Measurements from ENCODE around the gene EGF.

- TF ChIP-seq CTCF (IDR thresholded peaks at IDR 0.05) (no peak), POLR2A (IDR thresholded peaks at IDR 0.05) (no peak)
Observed at GRCh38 chr4:109972786-109973528, 60.3 kb downstream of the EGF start.
